HepG2 (cell line): ENCODE measurements around the gene CARMIL1.

ENCODE experiments used
- PHF5A ChIP-seq: IDR thresholded peaks from one replicate; pipeline ENCODE4 v1.6.1; 2018; ENCODE audit warnings: low read depth, missing genetic modification reagents; ENCODE audit not compliant: unreplicated experiment
- POLR2AphosphoS5 ChIP-seq: IDR thresholded peaks from 2 replicates; pipeline ENCODE4 v1.6.1; 2012; ENCODE audit warnings: low read depth, low read length
- REST ChIP-seq, 2 experiments: IDR thresholded peaks; 2 replicates each; pipeline ENCODE4 v1.6.1; 2011 to 2012; ENCODE audit warnings: low read length in 2 of 2, borderline replicate concordance in 1 of 2, low read depth in 1 of 2, mild to moderate bottlenecking in 1 of 2, moderate library complexity in 1 of 2
- TRIM24 ChIP-seq: sonication (generic); formaldehyde crosslinking; IDR thresholded peaks from 2 replicates; pipeline ENCODE4 v1.8.0; 2022; ENCODE audit warnings: mild to moderate bottlenecking, missing genetic modification reagents
- ZNF709 ChIP-seq: sonication (generic); formaldehyde crosslinking; IDR thresholded peaks from 2 replicates; pipeline ENCODE4 v1.5.0; 2020; ENCODE audit warnings: mild to moderate bottlenecking, missing genetic modification reagents

GRCh38 chr6:25519856-25520255 is 240.7 kb downstream of the CARMIL1 start:
- no peak for TF ChIP-seq TRIM24
- no peak for TF ChIP-seq ZNF709 (CRISPR knock-in tag)
- no peak for TF ChIP-seq POLR2AphosphoS5
- TF ChIP-seq REST (IDR thresholded peaks at IDR 0.05; ENCODE audit: borderline replicate concordance in 1 of 2, low read depth in 1 of 2, low read length in 2 of 2) = no peak
- TF ChIP-seq PHF5A (CRISPR knock-in tag) = no peak
